HUES6 (cell line): ENCODE data around the gene SFXN5.

Experiments
- H3K27ac ChIP-seq: 2 replicates; pipeline ENCODE4 v1.7.0; 2013; ENCODE audit warnings: low read depth, mild to moderate bottlenecking, low read length, inconsistent platforms
- H3K27me3 ChIP-seq: 2 replicates; pipeline ENCODE4 v1.6.1; 2013; ENCODE audit warnings: low read length; ENCODE audit not compliant: control insufficient read depth, insufficient read depth
- H3K36me3 ChIP-seq: 2 replicates; pipeline ENCODE4 v1.6.1; 2013; ENCODE audit warnings: low read length; ENCODE audit not compliant: control insufficient read depth, insufficient read depth
- H3K4me1 ChIP-seq: 2 replicates; pipeline ENCODE4 v1.6.1; 2013; ENCODE audit warnings: low read length; ENCODE audit not compliant: control insufficient read depth, insufficient read depth
- H3K4me3 ChIP-seq: 2 replicates; pipeline ENCODE4 v1.5.1; 2013; ENCODE audit warnings: low read depth, low read length
- H3K9ac ChIP-seq: one replicate; pipeline ENCODE4 v1.6.1; 2013; ENCODE audit warnings: mild to moderate bottlenecking, low read length
- H3K9me3 ChIP-seq: 2 replicates; pipeline ENCODE4 v1.6.1; 2013; ENCODE audit warnings: low read depth, low read length; ENCODE audit not compliant: control insufficient read depth, insufficient read depth

SFXN5 gene

GRCh38 chr2:72940786-72941185 lies 130.7 kb downstream of the SFXN5 start:
- Histone ChIP-seq H3K27ac (no peak overlapping the region), H3K4me1 (peaks cover 13% of the 10 kb centered on the region), H3K9ac (no peak overlapping the region)

GRCh38 chr2:72940361-72940760 lies 131.2 kb downstream of the SFXN5 start:
- Histone ChIP-seq H3K27me3 (peaks cover 20% of the 10 kb centered on the region), H3K27ac (no peak overlapping the region), H3K4me3 (no peak overlapping the region), H3K4me1 (peaks cover 13% of the 10 kb centered on the region), H3K9me3 (no peaks in the 10 kb centered on the region), H3K36me3 (no peaks in the 10 kb centered on the region; the same call in 1 of the 2 replicates), H3K9ac (no peak overlapping the region)

More at GRCh38 chr2:72940786-72941185, 130.7 kb downstream of the SFXN5 start:
- no peaks in the 10 kb centered on the region for H3K9me3 ChIP-seq
- H3K27me3 ChIP-seq, result peaks cover 16% of the 10 kb centered on the region
- H3K4me3 ChIP-seq, result no peak overlapping the region
- H3K36me3 ChIP-seq, result no peaks in the 10 kb centered on the region; the same call in 1 of the 2 replicates

DNA sequence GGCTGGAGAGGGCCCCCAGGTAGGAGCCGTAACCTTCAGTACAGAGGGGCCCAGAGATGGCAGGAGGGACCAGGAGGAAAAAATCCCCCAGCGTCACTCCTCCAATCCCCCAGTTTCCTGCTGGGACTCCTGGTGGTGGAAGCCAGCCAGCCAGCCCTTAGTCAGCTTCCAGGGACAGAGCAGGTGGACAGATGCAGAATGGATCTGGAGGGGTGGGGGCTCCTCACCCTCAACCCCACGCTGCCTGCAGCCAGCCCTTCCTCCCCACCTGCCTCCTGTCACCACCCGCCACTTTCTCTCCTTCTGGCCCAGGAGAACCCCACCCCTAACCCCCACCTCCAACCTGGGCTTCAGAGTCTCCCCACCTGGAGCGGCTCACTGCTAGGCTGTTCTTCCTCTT lies 133.1 kb downstream of the SFXN5 start:
- H3K27me3 ChIP-seq, result peaks cover 40% of the 10 kb centered on the region
- no peak overlapping the region for H3K27ac ChIP-seq
- no peak overlapping the region for H3K4me3 ChIP-seq
- H3K36me3 ChIP-seq, result no peaks in the 10 kb centered on the region; the same call in 1 of the 2 replicates
- no peak overlapping the region for H3K9ac ChIP-seq
- peaks cover 17% of the 10 kb centered on the region for H3K4me1 ChIP-seq
- no peaks in the 10 kb centered on the region for H3K9me3 ChIP-seq

- peaks cover 17% of the 10 kb centered on the region for H3K4me1 ChIP-seq
- no peak overlapping the region for H3K9ac ChIP-seq
- H3K9me3 ChIP-seq, result no peaks in the 10 kb centered on the region
- H3K36me3 ChIP-seq, result no peaks in the 10 kb centered on the region
- H3K27ac ChIP-seq, result no peak overlapping the region
- peaks cover 51% of the 10 kb centered on the region for H3K27me3 ChIP-seq
- no peak overlapping the region for H3K4me3 ChIP-seq
Measured at GRCh38 chr2:72937356-72937669, 134.2 kb downstream of the SFXN5 start.

DNA sequence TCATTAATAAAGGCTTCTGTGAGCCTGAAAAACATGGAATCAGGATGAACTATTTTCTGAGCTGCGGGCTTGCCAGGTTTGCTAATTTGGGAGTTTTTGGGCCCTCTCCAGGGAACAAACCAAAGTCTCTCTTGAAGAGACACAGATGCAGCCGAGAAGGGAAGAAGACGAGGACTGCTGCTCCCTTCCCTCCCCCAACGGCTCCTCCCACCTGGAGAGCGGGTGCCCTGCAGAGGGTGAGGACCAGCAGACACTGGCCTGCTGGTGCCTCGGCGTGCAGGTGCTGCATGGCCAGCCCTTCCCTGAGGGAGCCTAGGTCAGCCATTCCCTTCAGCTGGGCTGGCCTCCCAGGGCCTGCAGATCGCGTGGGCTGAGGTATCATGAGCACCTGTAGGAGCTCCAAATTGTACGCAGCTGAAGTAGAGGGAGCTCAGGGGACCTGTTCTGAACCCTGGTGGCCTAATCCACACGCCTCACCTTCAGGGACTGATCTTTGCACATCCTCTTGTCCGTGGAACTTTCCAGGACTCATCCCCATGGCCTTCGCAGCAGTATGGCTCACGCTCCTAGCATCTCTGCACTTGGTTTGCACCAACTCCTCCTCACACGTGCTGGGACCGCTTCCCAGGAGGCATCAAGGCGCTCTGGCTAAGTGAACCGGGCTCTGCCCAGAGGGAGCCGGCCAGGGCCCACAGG lies 134.7 kb downstream of the SFXN5 start:
- no peaks in the 10 kb centered on the region for H3K36me3 ChIP-seq
- peaks cover 17% of the 10 kb centered on the region for H3K4me1 ChIP-seq
- H3K27ac ChIP-seq, result no peak overlapping the region
- H3K27me3 ChIP-seq, result peaks cover 56% of the 10 kb centered on the region
- H3K4me3 ChIP-seq, result no peak overlapping the region
- H3K9me3 ChIP-seq, result no peaks in the 10 kb centered on the region
- H3K9ac ChIP-seq, result no peak overlapping the region

GRCh38 chr2:72935611-72935957 lies 135.9 kb downstream of the SFXN5 start:
- no peaks in the 10 kb centered on the region for H3K36me3 ChIP-seq
- H3K9me3 ChIP-seq, result no peaks in the 10 kb centered on the region
- peaks cover 68% of the 10 kb centered on the region for H3K27me3 ChIP-seq
- no peak overlapping the region for H3K27ac ChIP-seq
- H3K4me1 ChIP-seq, result peaks cover 7% of the 10 kb centered on the region
- H3K4me3 ChIP-seq, result no peak overlapping the region
- H3K9ac ChIP-seq, result no peak overlapping the region

DNA sequence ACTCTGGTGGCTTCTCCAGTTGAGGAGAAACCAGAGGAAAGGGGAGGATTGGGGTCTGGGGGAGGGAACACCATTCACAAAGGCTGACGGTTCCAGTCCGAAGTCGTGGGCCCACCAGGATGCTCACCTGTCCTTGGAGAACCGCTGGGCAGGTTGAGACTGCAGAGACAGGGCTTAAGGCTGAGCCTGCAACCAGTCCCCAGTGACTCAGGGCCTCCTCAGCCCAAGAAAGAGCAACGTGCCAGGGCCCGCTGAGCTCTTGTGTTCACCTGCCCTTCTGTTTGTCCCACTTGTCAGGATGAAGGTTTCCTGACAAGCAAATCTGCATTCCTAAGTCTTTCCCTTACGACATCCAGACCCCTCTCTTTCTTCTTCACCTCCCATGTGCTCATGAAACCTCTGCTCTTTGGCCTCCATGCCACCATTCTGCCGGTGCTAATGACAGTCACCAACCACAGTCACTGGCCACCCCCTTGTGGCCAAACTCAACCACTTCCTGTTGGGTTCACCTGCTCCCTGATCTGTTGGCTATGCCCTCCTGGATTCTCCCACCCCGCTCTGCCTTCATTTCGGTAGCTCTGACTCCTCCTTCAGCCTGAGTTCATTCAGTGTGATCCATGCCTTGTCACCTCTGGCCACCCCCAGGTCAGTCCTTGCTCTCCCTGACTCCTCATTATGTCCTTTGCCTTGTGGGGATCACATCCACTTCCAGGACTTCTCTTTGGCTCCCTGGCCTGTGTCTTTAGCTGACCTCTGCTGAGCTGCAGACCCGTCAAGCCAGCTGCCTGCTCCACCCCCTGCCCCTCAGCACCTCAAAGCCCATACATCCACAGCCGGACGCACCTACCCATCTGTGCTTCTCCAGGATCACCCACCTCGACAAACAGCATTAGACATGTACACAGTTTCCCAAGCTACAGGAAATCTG lies 136.6 kb downstream of the SFXN5 start:
- Histone ChIP-seq H3K9ac (no peak overlapping the region), H3K27ac (no peak overlapping the region), H3K36me3 (no peaks in the 10 kb centered on the region), H3K27me3 (peaks cover 75% of the 10 kb centered on the region), H3K4me3 (no peak overlapping the region), H3K9me3 (no peaks in the 10 kb centered on the region), H3K4me1 (peaks cover 4% of the 10 kb centered on the region; the same call in 1 of the 2 replicates)

DNA sequence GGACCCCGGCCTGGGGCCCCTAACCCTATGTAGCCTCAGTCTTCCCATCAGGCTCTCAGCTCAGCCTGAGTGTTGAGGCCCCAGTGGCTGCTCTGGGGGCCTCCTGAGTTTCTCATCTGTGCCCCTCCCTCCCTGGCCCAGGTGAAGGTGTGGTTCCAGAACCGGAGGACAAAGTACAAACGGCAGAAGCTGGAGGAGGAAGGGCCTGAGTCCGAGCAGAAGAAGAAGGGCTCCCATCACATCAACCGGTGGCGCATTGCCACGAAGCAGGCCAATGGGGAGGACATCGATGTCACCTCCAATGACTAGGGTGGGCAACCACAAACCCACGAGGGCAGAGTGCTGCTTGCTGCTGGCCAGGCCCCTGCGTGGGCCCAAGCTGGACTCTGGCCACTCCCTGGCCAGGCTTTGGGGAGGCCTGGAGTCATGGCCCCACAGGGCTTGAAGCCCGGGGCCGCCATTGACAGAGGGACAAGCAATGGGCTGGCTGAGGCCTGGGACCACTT lies 137.8 kb downstream of the SFXN5 start:
- Histone ChIP-seq H3K9me3 (no peaks in the 10 kb centered on the region), H3K27me3 (peaks cover 79% of the 10 kb centered on the region), H3K4me3 (no peak overlapping the region), H3K4me1 (peaks cover 4% of the 10 kb centered on the region; the same call in 1 of the 2 replicates), H3K36me3 (no peaks in the 10 kb centered on the region), H3K9ac (no peak overlapping the region), H3K27ac (no peak overlapping the region)

DNA sequence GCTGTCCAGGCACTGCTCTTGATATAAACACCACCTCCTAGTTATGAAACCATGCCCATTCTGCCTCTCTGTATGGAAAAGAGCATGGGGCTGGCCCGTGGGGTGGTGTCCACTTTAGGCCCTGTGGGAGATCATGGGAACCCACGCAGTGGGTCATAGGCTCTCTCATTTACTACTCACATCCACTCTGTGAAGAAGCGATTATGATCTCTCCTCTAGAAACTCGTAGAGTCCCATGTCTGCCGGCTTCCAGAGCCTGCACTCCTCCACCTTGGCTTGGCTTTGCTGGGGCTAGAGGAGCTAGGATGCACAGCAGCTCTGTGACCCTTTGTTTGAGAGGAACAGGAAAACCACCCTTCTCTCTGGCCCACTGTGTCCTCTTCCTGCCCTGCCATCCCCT lies 138.3 kb downstream of the SFXN5 start:
- Histone ChIP-seq H3K4me3 (no peak overlapping the region), H3K27me3 (peaks cover 84% of the 10 kb centered on the region), H3K27ac (no peak overlapping the region), H3K4me1 (peaks cover 4% of the 10 kb centered on the region; the same call in 1 of the 2 replicates), H3K9me3 (no peaks in the 10 kb centered on the region), H3K9ac (no peak overlapping the region), H3K36me3 (no peaks in the 10 kb centered on the region)

- Histone ChIP-seq H3K4me3 (no peak overlapping the region), H3K27ac (no peak overlapping the region), H3K9ac (no peak overlapping the region), H3K4me1 (peaks cover 4% of the 10 kb centered on the region; the same call in 1 of the 2 replicates), H3K36me3 (no peaks in the 10 kb centered on the region), H3K9me3 (no peaks in the 10 kb centered on the region), H3K27me3 (peaks cover 88% of the 10 kb centered on the region)
Measured at GRCh38 chr2:72932805-72933204, 138.7 kb downstream of the SFXN5 start.
